Measurements from ENCODE around the gene PLXNA4. TPM values are rescaled to one million over a fixed set of nuclear protein-coding genes. Genes with fewer than 3 reads are reported as not detected.

Gene PLXNA4
- total and polyA plus RNA-seq, 8 donors = 0.15 to 12.8 (median 1.6) TPM

DNA sequence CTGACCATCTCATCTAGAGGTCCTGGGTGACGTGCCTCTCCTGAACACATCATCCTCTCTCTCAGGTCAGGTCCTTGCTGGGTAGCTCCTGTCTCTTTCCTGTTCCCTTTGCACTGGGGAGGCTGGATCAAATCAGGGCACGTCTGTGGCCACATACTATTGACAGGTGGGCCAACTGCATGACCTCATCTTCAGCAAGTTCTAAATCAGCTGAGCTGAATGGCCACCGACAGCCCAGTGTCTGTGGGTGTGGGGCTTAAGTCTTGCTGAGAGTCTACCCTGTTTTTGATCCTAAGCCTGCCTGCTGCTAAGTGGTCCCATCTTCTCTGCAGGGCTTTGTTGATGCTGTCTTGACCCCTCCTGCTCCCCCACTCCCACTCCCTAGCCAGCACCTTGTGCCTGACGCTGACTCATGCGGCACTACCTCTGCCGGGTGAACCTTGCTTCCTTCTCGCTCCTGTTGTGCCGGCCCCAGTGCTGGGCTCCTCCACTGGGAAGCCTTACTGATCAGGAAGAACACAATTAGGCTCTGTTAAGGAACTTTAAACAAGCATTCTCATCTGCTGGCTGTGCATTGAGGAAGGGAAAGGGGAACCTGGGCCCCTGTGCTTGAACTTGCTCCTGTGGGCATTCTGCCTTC lies 440.4 kb downstream of the PLXNA4 start:
- Histone ChIP-seq H3K36me3 (peaks cover 0 to 11% (median 0%) of the 10 kb centered on the region in 4 donors), H3K4me1 (no peaks in the 10 kb centered on the region), H3K4me3 (no peak overlapping the region), H3K27ac (no peak overlapping the region), H3K27me3 (no peaks in the 10 kb centered on the region), H3K9me3 (no peaks in the 10 kb centered on the region)
- intact Hi-C loops (cut with DNase I; ENCODE audit: low total_unique reads) = no loop called here
- DNase-seq = no peak
- no peak for TF ChIP-seq POLR2A (IDR thresholded peaks at IDR 0.05)
- TF ChIP-seq EP300 (IDR thresholded peaks at IDR 0.05) = no peak
- TF ChIP-seq, protein P1, sequence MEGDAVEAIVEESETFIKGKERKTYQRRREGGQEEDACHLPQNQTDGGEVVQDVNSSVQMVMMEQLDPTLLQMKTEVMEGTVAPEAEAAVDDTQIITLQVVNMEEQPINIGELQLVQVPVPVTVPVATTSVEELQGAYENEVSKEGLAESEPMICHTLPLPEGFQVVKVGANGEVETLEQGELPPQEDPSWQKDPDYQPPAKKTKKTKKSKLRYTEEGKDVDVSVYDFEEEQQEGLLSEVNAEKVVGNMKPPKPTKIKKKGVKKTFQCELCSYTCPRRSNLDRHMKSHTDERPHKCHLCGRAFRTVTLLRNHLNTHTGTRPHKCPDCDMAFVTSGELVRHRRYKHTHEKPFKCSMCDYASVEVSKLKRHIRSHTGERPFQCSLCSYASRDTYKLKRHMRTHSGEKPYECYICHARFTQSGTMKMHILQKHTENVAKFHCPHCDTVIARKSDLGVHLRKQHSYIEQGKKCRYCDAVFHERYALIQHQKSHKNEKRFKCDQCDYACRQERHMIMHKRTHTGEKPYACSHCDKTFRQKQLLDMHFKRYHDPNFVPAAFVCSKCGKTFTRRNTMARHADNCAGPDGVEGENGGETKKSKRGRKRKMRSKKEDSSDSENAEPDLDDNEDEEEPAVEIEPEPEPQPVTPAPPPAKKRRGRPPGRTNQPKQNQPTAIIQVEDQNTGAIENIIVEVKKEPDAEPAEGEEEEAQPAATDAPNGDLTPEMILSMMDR (IDR thresholded peaks at IDR 0.05) = no peak
- TF ChIP-seq POLR2AphosphoS5 (IDR thresholded peaks at IDR 0.05) = no peak
- WGBS, 5 donors = 70 to 79% (median 78%) methylated on average over 8 of the region's 8 CpGs

DNA sequence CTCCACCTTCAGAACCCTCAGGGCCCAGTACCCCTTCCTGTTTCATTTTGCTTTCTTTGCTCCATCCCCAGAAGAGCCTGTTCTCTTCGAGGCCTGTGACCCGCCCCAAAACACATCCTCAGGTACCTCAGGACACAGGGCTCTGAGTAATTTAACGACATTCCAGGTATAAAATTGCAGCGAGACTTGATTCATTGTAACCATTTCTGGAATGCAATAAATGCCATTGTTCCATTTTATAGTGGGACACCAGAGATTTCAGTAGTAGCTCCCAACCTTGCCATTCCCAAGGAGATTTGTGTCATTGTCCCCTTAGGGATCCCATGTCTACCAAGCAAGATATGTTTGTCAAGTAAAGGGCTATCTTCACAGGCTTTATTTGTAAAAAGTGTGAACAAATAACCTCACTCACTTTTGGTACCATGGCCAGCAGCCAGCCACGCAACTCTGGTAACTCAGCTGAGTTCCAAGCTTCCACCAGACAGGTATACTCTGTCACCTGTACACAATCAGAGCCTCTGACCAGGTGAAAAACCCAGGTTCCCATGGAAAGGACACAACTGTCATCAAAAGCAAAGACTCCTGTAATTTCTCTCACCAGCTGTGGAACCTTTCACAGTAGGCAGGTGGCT lies 441.3 kb downstream of the PLXNA4 start:
- H3K9me3 ChIP-seq = no peaks in the 10 kb centered on the region
- intact Hi-C loops (cut with DNase I; ENCODE audit: low total_unique reads) = no loop called here
- no peak for TF ChIP-seq POLR2AphosphoS5 (IDR thresholded peaks at IDR 0.05)
- H3K27ac ChIP-seq = no peak overlapping the region
- H3K4me3 ChIP-seq = no peak overlapping the region
- WGBS, 5 donors = 65 to 83% (median 72%) methylated on average over 5 of the region's 5 CpGs
- H3K4me1 ChIP-seq = no peaks in the 10 kb centered on the region
- peak in 1 of 2 donors; percentile 26 for DNase-seq
- no peaks in the 10 kb centered on the region for H3K27me3 ChIP-seq
- peaks cover 0 to 19% (median 0%) of the 10 kb centered on the region in 4 donors for H3K36me3 ChIP-seq

DNA sequence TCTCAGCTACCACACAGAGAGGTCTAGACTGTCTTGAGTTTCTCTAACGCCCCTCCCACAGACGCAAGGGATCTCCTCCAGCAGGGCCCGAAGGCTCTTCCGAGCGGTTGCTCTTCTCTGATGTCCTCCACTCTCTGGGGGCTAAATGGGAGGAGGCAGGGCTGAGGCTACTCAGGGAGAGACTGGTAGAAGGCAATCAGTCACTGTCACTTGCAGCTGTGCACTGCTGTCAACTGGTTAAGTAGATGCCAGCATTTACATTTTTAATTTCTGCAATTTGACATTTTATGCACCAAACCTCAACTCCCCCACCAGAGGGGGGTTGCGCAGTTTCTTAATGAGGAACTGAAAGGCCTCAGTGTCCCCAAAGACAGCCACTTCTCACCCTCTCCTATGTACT lies 442.8 kb downstream of the PLXNA4 start:
- intact Hi-C loops (cut with DNase I; ENCODE audit: low total_unique reads) = no loop called here
- Histone ChIP-seq H3K36me3 (peaks cover 0 to 26% (median 0%) of the 10 kb centered on the region in 4 donors), H3K4me3 (no peak overlapping the region), H3K27me3 (no peaks in the 10 kb centered on the region), H3K9me3 (no peaks in the 10 kb centered on the region), H3K27ac (no peak overlapping the region), H3K4me1 (no peaks in the 10 kb centered on the region)
- no peak for DNase-seq
- TF ChIP-seq POLR2AphosphoS5 (IDR thresholded peaks at IDR 0.05) = no peak
- TF ChIP-seq, protein P1 (IDR thresholded peaks at IDR 0.05) = no peak
- no peak for TF ChIP-seq POLR2A (IDR thresholded peaks at IDR 0.05)
- TF ChIP-seq EP300 (IDR thresholded peaks at IDR 0.05) = no peak
- 84 to 92% (median 90%) methylated on average over 6 of the region's 6 CpGs for WGBS, 5 donors

DNA sequence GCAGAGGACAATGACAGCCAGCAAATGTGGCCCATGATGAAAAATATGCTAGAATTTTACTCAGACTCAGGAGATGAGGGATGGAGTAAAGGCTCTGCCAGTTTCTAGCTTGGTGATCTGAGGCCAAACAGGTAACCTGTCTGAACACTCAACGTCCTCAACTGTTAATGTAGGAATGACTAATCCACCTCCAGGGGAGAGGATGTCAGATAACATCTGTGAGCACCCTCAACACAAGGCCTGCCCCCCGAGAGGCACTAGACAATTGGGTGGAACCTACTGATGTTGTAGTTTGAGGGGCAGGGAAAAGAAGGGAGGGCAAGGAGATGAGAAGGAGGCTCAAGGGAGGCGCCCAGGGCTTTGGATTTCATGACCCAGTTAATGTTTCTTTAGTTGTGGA lies 445.1 kb downstream of the PLXNA4 start:
- intact Hi-C loops (cut with DNase I; ENCODE audit: low total_unique reads) = no loop called here

More for the DNA sequence above, 445.1 kb downstream of the PLXNA4 start:
- no peak overlapping the region for H3K27ac ChIP-seq
- DNase-seq = no peak
- H3K36me3 ChIP-seq = peaks cover 0 to 26% (median 0%) of the 10 kb centered on the region in 4 donors
- WGBS, 5 donors = 57 to 73% (median 66%) methylated on average over 3 of the region's 3 CpGs
- H3K9me3 ChIP-seq = no peaks in the 10 kb centered on the region
- H3K4me1 ChIP-seq = no peaks in the 10 kb centered on the region
- no peak overlapping the region for H3K4me3 ChIP-seq
- no peaks in the 10 kb centered on the region for H3K27me3 ChIP-seq
- no peak for TF ChIP-seq POLR2AphosphoS5 (IDR thresholded peaks at IDR 0.05)
- TF ChIP-seq EP300 (IDR thresholded peaks at IDR 0.05) = no peak
- TF ChIP-seq, protein P1 (IDR thresholded peaks at IDR 0.05) = no peak
- no peak for TF ChIP-seq POLR2A (IDR thresholded peaks at IDR 0.05)

Measured in stomach (tissue), 9 donors.